Left renal cortex interstitium (tissue), 4 donors: ENCODE data around the gene AGR2. TPM values are rescaled to one million over a fixed set of nuclear protein-coding genes. Genes with fewer than 3 reads are reported as not detected.

Experiments
- DNase-seq, 4 donors: peaks; one replicate each; pipeline ENCODE4 v3.0.0-alpha.2; 2013; ENCODE audit warnings: low read depth in 4 of 4, low spot score in 2 of 4, missing footprints in 1 of 4
- polyA plus RNA-seq, 4 donors: library from polyadenylated mRNA; unstranded; fragments of 120-200 nt; gene quantifications; one replicate each; pipeline ENCODE4 v1.2.1, GENCODE V29; 2013; ENCODE audit not compliant: insufficient read length in 4 of 4

The AGR2 gene
- polyA plus RNA-seq, 4 donors: 48.9 to 70.8 (median 61.4) TPM

GRCh38 chr7:16815001-16815400, 10.2 kb upstream of the AGR2 start:
- DNase-seq: no peak

DNA sequence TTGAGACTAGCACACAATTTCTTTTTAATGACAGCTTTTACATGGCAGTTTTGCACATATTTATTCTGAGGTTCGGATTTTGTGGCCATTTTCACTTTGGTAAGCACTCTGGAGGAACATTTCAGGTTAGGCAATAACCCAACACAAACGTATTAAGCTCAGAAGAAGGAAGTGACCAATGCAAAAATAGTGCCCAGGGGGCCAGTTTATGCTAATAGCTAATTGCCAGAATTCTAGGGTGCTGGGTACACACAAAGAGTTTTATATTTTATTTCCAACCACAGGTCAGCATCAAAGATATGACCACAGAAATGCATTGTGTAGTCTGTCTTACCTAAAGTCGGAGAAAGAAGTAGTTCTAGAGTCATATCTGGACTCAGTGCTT, 8.4 kb upstream of the AGR2 start:
- no peak for DNase-seq

DNA sequence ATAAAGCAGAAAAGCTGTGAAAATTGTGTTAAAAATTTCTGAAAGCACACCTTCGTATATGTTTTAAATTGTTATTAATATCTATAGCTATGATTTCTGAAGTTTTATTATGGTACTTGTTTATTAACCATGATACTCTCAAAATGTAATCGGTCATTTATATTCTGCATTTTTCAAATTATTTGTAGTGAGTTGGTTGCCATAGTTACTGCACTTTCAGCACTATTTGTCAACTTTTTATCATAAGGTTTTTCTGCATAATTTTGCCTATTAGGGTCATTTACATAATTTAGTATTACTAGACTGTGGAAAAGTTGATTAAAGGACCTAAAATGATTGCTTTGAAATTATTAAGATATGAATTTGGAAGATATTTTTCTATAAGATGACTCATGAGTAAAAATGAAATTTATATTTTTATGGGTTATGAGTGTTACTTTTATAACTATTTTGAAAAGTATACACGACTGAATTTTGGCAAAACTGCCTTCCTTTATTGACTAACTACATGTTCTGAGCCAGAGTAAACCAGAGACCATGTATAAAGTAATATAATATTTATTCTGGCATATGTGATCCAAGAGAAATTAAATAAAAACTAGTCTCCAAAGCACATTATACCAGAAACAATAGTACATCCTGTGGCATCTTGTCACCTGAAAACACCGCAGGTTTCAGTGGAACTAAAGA, 7.9 kb upstream of the AGR2 start:
- DNase-seq: no peak

DNA sequence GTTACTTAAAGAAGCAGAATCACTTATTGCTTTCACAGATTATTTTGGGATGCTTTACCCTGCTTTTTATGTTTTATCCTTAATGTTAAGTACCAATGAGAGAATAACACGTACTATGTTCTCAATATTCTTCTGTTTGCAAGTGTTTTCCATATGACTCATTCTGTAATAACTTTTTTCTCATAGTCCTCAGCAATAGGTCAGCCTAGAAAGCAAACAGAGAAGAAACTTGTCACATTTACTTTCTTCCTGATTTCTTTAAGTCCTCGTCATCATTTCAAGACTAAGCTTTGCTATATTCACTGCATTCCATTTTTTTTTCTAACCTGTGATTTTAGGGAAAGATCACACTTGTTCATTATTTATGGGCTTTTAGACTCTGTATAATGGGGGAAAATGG, 6.8 kb upstream of the AGR2 start:
- DNase-seq: no peak

DNA sequence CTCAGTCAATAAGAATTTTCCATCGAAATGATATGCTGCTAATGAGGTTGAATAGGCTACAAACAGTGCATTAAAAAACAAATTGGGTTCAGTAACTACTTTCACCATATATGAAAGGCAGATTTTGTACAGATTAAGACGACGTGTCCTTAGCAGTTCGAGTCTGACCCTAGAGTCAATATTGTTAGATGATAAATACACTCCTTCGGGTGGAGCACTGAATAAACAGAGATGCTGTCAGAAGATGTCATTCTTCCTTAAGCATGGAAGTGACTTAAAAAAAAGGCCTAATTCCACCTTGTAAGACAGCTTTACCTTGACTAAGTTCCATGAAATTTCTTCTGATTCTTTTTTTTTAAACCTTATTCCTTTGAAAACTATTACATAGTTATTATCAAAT, 5.8 kb upstream of the AGR2 start:
- DNase-seq: no peak

DNA sequence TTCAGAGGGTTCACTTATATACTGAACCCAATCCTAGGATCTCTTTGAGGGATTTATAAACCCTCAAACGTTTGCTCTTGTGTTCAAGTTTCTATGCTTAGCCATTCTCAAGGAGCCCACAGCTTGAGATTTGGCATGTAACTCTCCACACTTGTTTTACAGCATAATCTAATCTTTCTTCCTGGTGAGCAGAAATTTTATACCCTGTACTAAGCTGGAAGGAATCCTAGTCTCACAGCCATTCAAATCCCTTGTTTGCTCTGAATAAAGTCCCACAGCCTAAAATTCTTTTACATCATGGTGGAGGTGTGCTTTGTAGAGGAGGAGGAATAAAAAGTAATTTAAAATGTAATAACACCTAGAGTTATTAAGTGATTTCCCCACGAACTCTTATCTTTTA, 5.3 kb upstream of the AGR2 start:
- no peak for DNase-seq

DNA sequence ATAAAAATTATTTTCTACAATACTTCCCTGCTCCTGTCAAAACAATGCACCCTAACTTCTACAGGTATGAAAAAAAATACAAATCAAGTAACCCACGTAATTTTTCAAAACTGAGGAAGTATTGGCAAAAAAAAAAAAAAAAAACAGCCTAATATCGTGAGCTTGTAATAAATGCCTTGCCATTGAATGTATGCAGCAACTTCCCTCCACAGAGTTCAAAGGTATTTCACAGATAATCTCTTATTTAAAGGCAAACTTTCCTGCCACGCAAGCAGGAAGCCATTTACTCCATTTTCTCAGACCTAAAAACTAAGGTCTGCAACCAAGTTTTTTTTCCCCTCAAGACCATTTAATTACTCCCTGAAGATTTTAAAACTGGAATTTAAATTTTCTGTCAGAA, 642 bp upstream of the AGR2 start:
- DNase-seq: no peak

DNA sequence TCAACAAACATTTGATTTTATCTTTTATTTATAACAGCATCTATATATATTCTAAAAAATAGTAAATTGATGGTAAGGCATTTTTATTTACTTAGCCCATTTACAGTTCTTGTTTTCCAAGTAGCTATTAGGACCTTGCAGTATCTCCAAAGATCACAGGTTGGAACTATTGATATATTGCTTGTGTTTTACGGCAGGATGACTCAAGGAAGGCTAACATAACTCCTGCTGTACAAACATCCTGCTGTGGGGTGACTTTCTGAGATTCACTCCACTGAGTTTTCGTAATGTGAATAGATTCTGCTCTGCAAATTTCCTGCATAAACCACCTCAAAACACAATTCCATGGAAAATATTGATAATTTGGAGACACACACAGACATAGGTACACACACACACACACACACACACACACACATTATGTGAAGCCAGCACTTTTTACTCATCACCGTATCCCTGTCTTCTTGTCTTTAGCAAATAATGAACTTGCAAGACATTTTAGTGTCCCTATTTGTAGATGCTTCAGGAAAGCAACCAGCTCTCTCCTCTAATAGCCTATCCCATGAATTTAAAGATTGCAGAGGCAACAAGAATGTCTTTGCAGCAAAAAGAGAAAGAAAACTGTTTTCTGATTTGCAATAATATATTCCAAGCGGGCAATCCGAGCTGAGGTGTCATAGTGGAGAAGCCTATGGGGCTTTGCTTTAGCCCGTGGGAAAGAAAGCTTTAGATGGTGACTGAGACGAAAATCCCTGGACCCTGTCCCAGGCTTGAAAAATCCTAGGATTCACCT, 722 bp downstream of the AGR2 start:
- DNase-seq: no peak

- DNase-seq: no peak
Observed at GRCh38 chr7:16803125-16803524, 1.7 kb downstream of the AGR2 start.

- DNase-seq: no peak
Observed at GRCh38 chr7:16801579-16801978, 3.2 kb downstream of the AGR2 start.

DNA sequence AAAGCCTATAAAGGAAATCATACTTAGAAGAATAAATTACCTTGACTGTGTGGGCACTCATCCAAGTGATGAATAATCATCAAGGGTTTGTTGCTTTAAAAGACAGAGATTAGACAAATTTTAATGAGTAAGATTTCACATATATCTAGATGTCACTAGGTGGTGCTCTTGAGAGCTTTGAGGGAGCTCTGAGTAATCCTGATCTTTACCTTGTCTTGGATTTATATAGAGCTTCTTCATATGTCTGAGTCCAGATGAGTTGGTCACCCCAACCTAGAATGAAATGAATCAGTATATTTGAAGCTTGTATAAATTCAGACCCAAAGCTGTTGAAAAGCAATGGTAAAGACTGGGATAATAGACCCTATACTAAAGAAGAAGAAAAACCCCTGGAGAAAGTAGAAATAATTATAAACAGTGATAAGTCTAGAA, 3.7 kb downstream of the AGR2 start:
- DNase-seq: no peak

- no peak for DNase-seq
Observed at GRCh38 chr7:16795624-16796023, 9.2 kb downstream of the AGR2 start.

DNA sequence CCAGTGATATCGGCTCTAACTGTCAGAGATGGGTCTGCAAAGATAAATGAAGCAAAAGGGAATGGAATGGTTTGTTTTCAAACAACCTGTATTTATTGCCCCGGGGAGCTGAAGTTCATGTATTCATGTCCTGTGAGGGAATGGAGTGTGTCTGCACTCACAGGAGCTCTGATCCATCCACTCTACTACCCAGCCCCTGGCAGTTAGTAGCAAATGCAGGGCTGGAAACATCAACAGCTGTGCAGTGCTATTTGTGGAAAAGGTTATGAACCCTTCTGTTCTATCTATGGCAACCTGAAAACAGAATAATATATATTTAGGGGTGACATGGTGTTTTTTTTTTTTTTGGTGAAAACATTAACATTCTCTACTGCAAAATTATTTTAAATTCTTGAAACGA, 9.8 kb downstream of the AGR2 start:
- no peak for DNase-seq

DNA sequence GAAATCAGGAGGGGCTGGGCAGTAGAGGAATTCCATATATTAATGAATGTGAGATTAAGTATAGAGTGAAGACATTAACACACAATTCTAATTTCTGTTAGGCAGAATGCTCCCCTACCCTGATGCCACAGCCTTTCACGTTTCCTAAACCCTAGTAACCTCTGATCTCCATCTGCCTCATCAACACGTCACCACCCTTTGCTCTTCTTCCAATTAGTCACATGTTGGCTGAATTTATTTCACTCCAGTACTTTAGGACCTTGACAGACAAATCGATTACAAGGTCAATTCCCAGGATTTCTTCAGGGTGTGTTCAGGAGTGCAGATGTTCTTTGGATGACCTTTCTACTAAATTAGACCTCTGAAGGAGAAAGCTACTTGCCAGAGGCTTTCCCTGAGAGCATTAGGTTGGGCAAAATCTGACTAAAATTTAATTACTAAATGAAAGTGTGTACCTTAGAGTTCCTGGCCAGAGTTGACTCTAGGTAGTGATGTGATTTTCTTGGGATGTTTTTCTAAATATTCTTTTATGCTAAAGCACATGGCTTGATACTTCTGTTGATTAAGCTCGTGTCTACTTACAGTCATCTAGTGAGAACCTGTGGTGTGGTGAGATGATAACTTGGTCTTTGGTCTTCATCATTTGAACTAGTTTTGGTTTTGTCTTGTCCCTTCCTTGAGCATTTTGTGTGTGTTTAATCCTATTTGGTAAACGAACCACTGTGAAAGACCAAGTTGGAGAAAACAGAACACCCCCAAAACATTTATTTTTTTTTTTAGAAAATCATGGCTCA, 12.7 kb downstream of the AGR2 start:
- DNase-seq: no peak

GRCh38 chr7:16791071-16791470, 13.7 kb downstream of the AGR2 start:
- DNase-seq: no peak

DNA sequence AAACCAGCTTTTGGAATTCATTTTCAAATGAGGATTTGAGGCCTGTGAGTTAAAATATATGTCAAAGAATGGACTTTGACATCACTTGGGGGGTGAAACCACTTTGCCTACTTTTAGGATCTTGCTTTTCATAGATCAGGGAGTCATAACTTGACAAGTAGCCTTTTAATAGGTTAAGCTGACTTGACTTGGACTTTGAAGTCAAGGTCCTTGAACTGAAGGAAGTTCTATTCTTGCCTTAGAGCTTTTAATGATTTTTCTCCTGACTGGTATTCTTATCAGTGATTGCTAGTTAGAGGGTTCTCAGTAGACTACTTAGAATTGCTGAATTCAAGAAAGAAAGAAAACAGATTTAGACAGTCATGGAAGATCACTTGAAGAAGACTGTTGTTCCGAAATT, 17.7 kb downstream of the AGR2 start:
- DNase-seq: no peak

DNA sequence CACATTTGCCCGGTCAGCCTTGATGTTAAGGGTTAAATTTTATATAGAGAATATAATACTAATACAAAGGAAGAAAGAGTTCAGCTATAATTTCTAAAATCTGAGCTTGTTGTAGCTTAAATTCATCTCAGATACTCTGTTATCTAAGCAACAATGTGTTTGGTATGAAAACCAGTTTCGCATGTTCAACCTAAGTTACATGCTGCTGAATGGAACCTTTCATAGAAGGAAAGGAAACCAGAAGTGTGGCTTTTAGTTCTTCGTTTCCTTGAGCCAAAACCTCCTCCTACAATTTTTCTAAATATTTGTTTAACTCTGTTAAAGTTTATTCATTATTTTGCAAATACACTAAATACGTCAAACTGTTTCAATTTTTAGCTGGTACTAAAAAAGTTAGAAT, 18.5 kb downstream of the AGR2 start:
- DNase-seq: no peak

- DNase-seq: no peak
Observed at GRCh38 chr7:16785846-16786245, 19.0 kb downstream of the AGR2 start.

DNA sequence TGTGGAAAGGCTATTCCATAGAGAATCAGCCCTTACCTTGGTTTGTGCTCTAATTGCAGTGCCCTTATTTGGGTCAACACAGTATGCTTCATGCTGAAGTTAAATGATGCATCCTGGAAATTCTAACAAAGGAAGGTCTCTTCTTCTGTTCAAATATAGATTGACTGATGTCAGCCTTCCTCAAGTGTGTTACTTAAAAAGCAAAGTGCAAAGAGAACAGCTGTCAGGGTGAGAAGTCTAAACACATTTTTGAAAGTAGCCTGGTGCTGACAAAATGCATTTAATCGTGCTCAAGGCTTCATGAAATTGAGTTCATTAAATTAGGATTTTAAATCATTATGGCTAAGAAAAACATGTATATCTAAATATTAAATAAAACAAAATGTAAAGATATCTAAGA, 19.5 kb downstream of the AGR2 start:
- DNase-seq: no peak

GRCh38 chr7:16780596-16780995, 24.2 kb downstream of the AGR2 start:
- no peak for DNase-seq

GRCh38 chr7:16779051-16779450, 25.7 kb downstream of the AGR2 start:
- no peak for DNase-seq

- no peak for DNase-seq
Observed at GRCh38 chr7:16778476-16778875, 26.3 kb downstream of the AGR2 start.
